Subcutaneous adipose tissue (tissue), 4 donors: ENCODE measurements around the gene KAZN. TPM values are rescaled to one million over a fixed set of nuclear protein-coding genes. Genes with fewer than 3 reads are reported as not detected.

Experiments
- total RNA-seq, 4 donors: library from RNA; depleted of rRNA; stranded (reverse); fragments of >200 nt; gene quantifications; one replicate each; pipeline ENCODE4 v1.1.0, GENCODE V29; 2016
- TF ChIP-seq, protein P1 (sequence below): fragments of 450-650 bp; IDR thresholded peaks from one replicate; pipeline ENCODE4 v1.5.1; 2016; ENCODE audit warnings: low read depth, mild to moderate bottlenecking, control low read depth, antibody characterized with exemption, moderate library complexity

Gene KAZN
- total RNA-seq, 4 donors from 2014 or later: 7.5 to 22.2 (median 10.4) TPM

DNA sequence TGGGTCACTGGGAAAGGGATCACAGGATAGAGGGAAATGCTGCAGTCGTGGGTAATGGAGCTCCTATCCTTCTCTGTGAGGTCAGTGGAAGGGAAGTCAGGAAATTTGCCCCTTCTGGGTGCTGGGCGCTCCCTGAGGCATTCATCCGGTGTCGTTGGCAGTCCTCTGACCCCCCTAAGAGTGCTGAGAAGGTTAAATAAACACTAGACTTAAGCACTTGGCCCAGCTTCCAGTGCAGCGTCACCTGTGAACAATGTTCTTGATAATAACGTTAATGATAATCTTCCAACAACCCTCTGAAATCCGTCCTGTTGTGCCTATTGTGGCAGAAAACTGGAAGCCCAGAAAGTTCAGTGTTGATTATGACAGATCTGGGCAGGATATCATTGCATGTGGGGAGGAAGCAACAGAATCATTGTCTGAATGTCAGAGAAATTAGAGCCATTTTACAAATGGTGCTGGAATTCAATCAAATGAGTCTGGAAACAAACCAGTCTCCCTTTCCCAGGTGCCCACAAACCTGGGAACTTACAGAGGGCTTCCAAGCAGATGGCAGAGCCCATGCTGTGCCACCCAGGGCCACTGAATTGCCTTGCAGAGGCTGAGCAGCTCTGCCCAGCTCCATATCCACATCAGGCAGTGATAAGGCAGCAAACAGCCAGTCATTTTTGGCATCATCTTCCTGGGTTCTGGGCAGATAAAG, 216.8 kb downstream of the KAZN start:
- TF ChIP-seq, protein P1, sequence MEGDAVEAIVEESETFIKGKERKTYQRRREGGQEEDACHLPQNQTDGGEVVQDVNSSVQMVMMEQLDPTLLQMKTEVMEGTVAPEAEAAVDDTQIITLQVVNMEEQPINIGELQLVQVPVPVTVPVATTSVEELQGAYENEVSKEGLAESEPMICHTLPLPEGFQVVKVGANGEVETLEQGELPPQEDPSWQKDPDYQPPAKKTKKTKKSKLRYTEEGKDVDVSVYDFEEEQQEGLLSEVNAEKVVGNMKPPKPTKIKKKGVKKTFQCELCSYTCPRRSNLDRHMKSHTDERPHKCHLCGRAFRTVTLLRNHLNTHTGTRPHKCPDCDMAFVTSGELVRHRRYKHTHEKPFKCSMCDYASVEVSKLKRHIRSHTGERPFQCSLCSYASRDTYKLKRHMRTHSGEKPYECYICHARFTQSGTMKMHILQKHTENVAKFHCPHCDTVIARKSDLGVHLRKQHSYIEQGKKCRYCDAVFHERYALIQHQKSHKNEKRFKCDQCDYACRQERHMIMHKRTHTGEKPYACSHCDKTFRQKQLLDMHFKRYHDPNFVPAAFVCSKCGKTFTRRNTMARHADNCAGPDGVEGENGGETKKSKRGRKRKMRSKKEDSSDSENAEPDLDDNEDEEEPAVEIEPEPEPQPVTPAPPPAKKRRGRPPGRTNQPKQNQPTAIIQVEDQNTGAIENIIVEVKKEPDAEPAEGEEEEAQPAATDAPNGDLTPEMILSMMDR: no peak

- TF ChIP-seq, protein P1: no peak
These were observed 219.0 kb downstream of the KAZN start for GRCh38 chr1:14817223-14818170.

GRCh38 chr1:14820295-14821085, 222.0 kb downstream of the KAZN start:
- TF ChIP-seq, protein P1: no peak

DNA sequence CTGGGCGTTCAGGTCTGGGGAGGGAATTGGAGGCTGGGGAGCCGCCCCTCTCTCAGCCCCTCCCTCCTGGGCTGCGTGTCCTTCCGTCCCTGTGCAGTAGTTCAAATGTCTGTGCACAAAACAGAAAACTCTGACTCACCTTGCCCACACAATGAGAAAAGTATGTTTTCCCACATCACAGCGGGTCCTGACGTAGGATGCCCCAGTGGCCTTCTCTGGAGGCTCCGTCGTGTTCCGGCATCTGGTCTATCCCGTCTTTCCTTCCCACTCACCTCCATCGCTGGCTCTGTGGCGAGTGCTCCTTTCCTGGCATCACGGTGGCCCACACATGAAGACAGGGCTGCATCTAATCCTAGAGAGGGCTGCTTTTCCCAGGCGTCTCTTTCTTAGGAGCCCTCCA, 224.0 kb downstream of the KAZN start:
- TF ChIP-seq, protein P1: no peak

- TF ChIP-seq, protein P1: no peak
These were observed 224.5 kb downstream of the KAZN start for GRCh38 chr1:14822996-14823395.

GRCh38 chr1:14824314-14824915, 225.9 kb downstream of the KAZN start:
- TF ChIP-seq, protein P1: no peak
